ENCODE results near the gene SCARF1. TPM values are rescaled to one million over a fixed set of nuclear protein-coding genes. Genes with fewer than 3 reads are reported as not detected.

The SCARF1 gene
- total and polyA plus RNA-seq, 2 experiments from 2014 or later: 0.14 TPM; not detected in 1

GRCh38 chr17:1601571-1601970 lies 44.0 kb downstream of the SCARF1 start:
- Histone ChIP-seq H4K20me1 (ENCODE audit: insufficient read depth) (no peaks in the 10 kb centered on the region), H3K9ac (no peak overlapping the region), H3K79me2 (ENCODE audit: insufficient read depth) (no peaks in the 10 kb centered on the region), H3K27me3 (replicated peaks; ENCODE audit: insufficient read depth) (no peaks in the 10 kb centered on the region), H3K9me2 (ENCODE audit: insufficient read depth) (no peaks in the 10 kb centered on the region), H3K27ac (no peak overlapping the region), H3K4me2 (ENCODE audit: unreplicated experiment) (no peak overlapping the region), H3K4me3 (no peak overlapping the region), H2AFZ (no peak overlapping the region), H3K4me1 (ENCODE audit: insufficient read depth) (no peaks in the 10 kb centered on the region), H3K9me3 (ENCODE audit: low read depth) (no peaks in the 10 kb centered on the region), H3K36me3 (ENCODE audit: low read depth) (no peaks in the 10 kb centered on the region), H3F3A (ENCODE audit: insufficient read depth) (no peaks in the 10 kb centered on the region)
- in situ Hi-C loops (cut with MboI): no loop called here
- WGBS, 2 experiments (ENCODE audit: low coverage in 1 of 2, low lambda C conversion rate in 2 of 2, missing lambda C conversion rate in 2 of 2): 96 to 98% methylated on average over 14 of the region's 14 CpGs
- DNase-seq: no peak
- no peak for TF ChIP-seq EZH2phosphoT487 (IDR thresholded peaks at IDR 0.05; ENCODE audit: insufficient read depth, low read depth)
- TF ChIP-seq EZH2 (IDR thresholded peaks at IDR 0.05; ENCODE audit: insufficient read depth, poor library complexity, severe bottlenecking): no peak

- H3K79me2 ChIP-seq (ENCODE audit: insufficient read depth): no peaks in the 10 kb centered on the region
- H2AFZ ChIP-seq: no peak overlapping the region
- no peak for DNase-seq
- 90 to 92% methylated on average over 8 of the region's 8 CpGs for WGBS, 2 experiments (ENCODE audit: low coverage in 1 of 2, low lambda C conversion rate in 2 of 2, missing lambda C conversion rate in 2 of 2)
- TF ChIP-seq EZH2 (IDR thresholded peaks at IDR 0.05; ENCODE audit: insufficient read depth, poor library complexity, severe bottlenecking): no peak
- no peak for TF ChIP-seq EZH2phosphoT487 (IDR thresholded peaks at IDR 0.05; ENCODE audit: insufficient read depth, low read depth)
- H3K9me2 ChIP-seq (ENCODE audit: insufficient read depth): no peaks in the 10 kb centered on the region
- no peaks in the 10 kb centered on the region for H4K20me1 ChIP-seq (ENCODE audit: insufficient read depth)
- H3K4me1 ChIP-seq (ENCODE audit: insufficient read depth): no peaks in the 10 kb centered on the region
- H3K36me3 ChIP-seq (ENCODE audit: low read depth): no peaks in the 10 kb centered on the region
- no peaks in the 10 kb centered on the region for H3K9me3 ChIP-seq (ENCODE audit: low read depth)
- H3K9ac ChIP-seq: no peak overlapping the region
- in situ Hi-C loops (cut with MboI): no loop called here
- no peaks in the 10 kb centered on the region for H3K27me3 ChIP-seq (replicated peaks; ENCODE audit: insufficient read depth)
- H3K27ac ChIP-seq: no peak overlapping the region
- H3K4me2 ChIP-seq (ENCODE audit: unreplicated experiment): no peak overlapping the region
- no peaks in the 10 kb centered on the region for H3F3A ChIP-seq (ENCODE audit: insufficient read depth)
- H3K4me3 ChIP-seq: no peak overlapping the region
Observed at GRCh38 chr17:1598399-1599095, 47.0 kb downstream of the SCARF1 start.

GRCh38 chr17:1597861-1598342 lies 47.6 kb downstream of the SCARF1 start:
- Histone ChIP-seq H2AFZ (no peak overlapping the region), H3K36me3 (ENCODE audit: low read depth) (no peaks in the 10 kb centered on the region), H4K20me1 (ENCODE audit: insufficient read depth) (no peaks in the 10 kb centered on the region), H3K4me3 (no peak overlapping the region), H3K4me1 (ENCODE audit: insufficient read depth) (no peaks in the 10 kb centered on the region), H3K9ac (no peak overlapping the region), H3K9me2 (ENCODE audit: insufficient read depth) (no peaks in the 10 kb centered on the region), H3K27ac (no peak overlapping the region), H3K4me2 (ENCODE audit: unreplicated experiment) (no peak overlapping the region), H3K79me2 (ENCODE audit: insufficient read depth) (no peaks in the 10 kb centered on the region), H3K27me3 (replicated peaks; ENCODE audit: insufficient read depth) (no peaks in the 10 kb centered on the region), H3K9me3 (ENCODE audit: low read depth) (no peaks in the 10 kb centered on the region), H3F3A (ENCODE audit: insufficient read depth) (no peaks in the 10 kb centered on the region)
- DNase-seq: no peak
- TF ChIP-seq EZH2phosphoT487 (IDR thresholded peaks at IDR 0.05; ENCODE audit: insufficient read depth, low read depth) (no peak), EZH2 (IDR thresholded peaks at IDR 0.05; ENCODE audit: insufficient read depth, poor library complexity, severe bottlenecking) (no peak)
- WGBS, 2 experiments (ENCODE audit: low coverage in 1 of 2, low lambda C conversion rate in 2 of 2, missing lambda C conversion rate in 2 of 2): 92 to 96% methylated on average over 14 of the region's 14 CpGs
- in situ Hi-C loops (cut with MboI): no loop called here

- H2AFZ ChIP-seq: no peak overlapping the region
- H4K20me1 ChIP-seq (ENCODE audit: insufficient read depth): no peaks in the 10 kb centered on the region
- H3K9me3 ChIP-seq (ENCODE audit: low read depth): no peaks in the 10 kb centered on the region
- no peak overlapping the region for H3K4me3 ChIP-seq
- no peak overlapping the region for H3K27ac ChIP-seq
- H3K27me3 ChIP-seq (replicated peaks; ENCODE audit: insufficient read depth): no peaks in the 10 kb centered on the region
- DNase-seq: no peak
- no peaks in the 10 kb centered on the region for H3K36me3 ChIP-seq (ENCODE audit: low read depth)
- H3K9ac ChIP-seq: no peak overlapping the region
- no peaks in the 10 kb centered on the region for H3K9me2 ChIP-seq (ENCODE audit: insufficient read depth)
- peaks cover 13% of the 10 kb centered on the region for H3K4me1 ChIP-seq (ENCODE audit: insufficient read depth)
- H3K79me2 ChIP-seq (ENCODE audit: insufficient read depth): no peaks in the 10 kb centered on the region
- peaks cover 3% of the 10 kb centered on the region; the same call in 1 of the 2 replicates for H3F3A ChIP-seq (ENCODE audit: insufficient read depth)
- no peak for TF ChIP-seq EZH2 (IDR thresholded peaks at IDR 0.05; ENCODE audit: insufficient read depth, poor library complexity, severe bottlenecking)
- TF ChIP-seq EZH2phosphoT487 (IDR thresholded peaks at IDR 0.05; ENCODE audit: insufficient read depth, low read depth): no peak
- WGBS, 2 experiments (ENCODE audit: low coverage in 1 of 2, low lambda C conversion rate in 2 of 2, missing lambda C conversion rate in 2 of 2): 87 to 88% methylated on average over 5 of the region's 5 CpGs
- H3K4me2 ChIP-seq (ENCODE audit: unreplicated experiment): no peak overlapping the region
- in situ Hi-C loops (cut with MboI): no loop called here
Observed at GRCh38 chr17:1593630-1593931, 52.0 kb downstream of the SCARF1 start.

Data from GM23248 (cell line).